ENCODE data around the gene MFSD11.
"Not testable (repeated sequence)": the region's sequence is repeated elsewhere in the genome, so short reads cannot be mapped to it uniquely, and the experiment has no call there.

DNA sequence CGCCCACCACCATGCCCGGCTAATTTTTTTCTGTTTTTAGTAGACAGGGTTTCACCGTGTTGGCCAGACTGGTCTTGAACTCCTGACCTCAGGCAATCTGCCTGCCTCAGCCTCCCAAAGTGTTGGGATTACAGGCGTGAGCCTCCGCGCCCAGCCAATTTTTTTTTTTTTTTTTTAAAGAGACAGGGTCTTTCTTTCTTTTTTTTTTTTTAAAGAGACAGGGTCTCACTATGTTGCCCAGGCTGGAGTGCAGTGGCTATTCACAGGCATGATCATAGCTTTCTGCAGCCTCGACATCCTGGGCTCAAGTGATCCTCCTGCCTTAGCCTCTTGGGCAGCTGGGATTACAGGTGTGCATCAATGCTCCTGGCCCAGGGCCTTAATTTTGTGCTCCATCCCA lies 25.6 kb upstream of the MFSD11 start:
- TF ChIP-seq, protein P1, sequence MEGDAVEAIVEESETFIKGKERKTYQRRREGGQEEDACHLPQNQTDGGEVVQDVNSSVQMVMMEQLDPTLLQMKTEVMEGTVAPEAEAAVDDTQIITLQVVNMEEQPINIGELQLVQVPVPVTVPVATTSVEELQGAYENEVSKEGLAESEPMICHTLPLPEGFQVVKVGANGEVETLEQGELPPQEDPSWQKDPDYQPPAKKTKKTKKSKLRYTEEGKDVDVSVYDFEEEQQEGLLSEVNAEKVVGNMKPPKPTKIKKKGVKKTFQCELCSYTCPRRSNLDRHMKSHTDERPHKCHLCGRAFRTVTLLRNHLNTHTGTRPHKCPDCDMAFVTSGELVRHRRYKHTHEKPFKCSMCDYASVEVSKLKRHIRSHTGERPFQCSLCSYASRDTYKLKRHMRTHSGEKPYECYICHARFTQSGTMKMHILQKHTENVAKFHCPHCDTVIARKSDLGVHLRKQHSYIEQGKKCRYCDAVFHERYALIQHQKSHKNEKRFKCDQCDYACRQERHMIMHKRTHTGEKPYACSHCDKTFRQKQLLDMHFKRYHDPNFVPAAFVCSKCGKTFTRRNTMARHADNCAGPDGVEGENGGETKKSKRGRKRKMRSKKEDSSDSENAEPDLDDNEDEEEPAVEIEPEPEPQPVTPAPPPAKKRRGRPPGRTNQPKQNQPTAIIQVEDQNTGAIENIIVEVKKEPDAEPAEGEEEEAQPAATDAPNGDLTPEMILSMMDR (IDR thresholded peaks at IDR 0.05): not testable (repeated sequence)
- TF ChIP-seq POLR2A, EP300 (IDR thresholded peaks at IDR 0.05): not testable (repeated sequence)
